T-helper 1 cell treated with Interleukin-12 subunit alpha and Interleukin-12 subunit beta and Interleukin-4 antibody, amounts not matched to agents 30 μg/mL and 1 μg/mL, for 36 hours (primary cell): ENCODE results near the gene ADORA3.

Source experiments
- H3K27ac Mint-ChIP-seq: one replicate; pipeline ENCODE4 v1.8.0; 2021; ENCODE audit warnings: mild to moderate bottlenecking, mixed read lengths
- H3K27me3 Mint-ChIP-seq: one replicate; pipeline ENCODE4 v1.8.0; 2021; ENCODE audit warnings: low read depth, mixed read lengths
- H3K36me3 Mint-ChIP-seq: one replicate; pipeline ENCODE4 v1.8.0; 2021; ENCODE audit warnings: low read depth, mixed read lengths
- H3K4me1 Mint-ChIP-seq: one replicate; pipeline ENCODE4 v1.8.0; 2021; ENCODE audit warnings: low read depth, mixed read lengths
- H3K4me3 Mint-ChIP-seq: one replicate; pipeline ENCODE4 v1.8.0; 2021; ENCODE audit warnings: mild to moderate bottlenecking, moderate library complexity, mixed read lengths
- H3K9me3 Mint-ChIP-seq: one replicate; pipeline ENCODE4 v1.8.0; 2021; ENCODE audit warnings: mixed read lengths

The ADORA3 gene

GRCh38 chr1:111515291-111516004, 12.0 kb upstream of the ADORA3 start:
- no peak overlapping the region for H3K4me3 Mint-ChIP-seq
- no peaks in the 10 kb centered on the region for H3K36me3 Mint-ChIP-seq
- H3K27me3 Mint-ChIP-seq: no peaks in the 10 kb centered on the region
- H3K4me1 Mint-ChIP-seq: peaks cover 39% of the 10 kb centered on the region
- H3K9me3 Mint-ChIP-seq: no peaks in the 10 kb centered on the region
- no peak overlapping the region for H3K27ac Mint-ChIP-seq

- no peak overlapping the region for H3K4me3 Mint-ChIP-seq
- H3K27me3 Mint-ChIP-seq: no peaks in the 10 kb centered on the region
- H3K36me3 Mint-ChIP-seq: no peaks in the 10 kb centered on the region
- H3K4me1 Mint-ChIP-seq: peaks cover 44% of the 10 kb centered on the region
- H3K9me3 Mint-ChIP-seq: no peaks in the 10 kb centered on the region
- no peak overlapping the region for H3K27ac Mint-ChIP-seq
These were observed 10.1 kb upstream of the ADORA3 start for GRCh38 chr1:111513410-111514020.

GRCh38 chr1:111512931-111513330, 9.5 kb upstream of the ADORA3 start:
- Mint-ChIP-seq H3K27me3 (no peaks in the 10 kb centered on the region), H3K9me3 (no peaks in the 10 kb centered on the region), H3K4me1 (peaks cover 47% of the 10 kb centered on the region), H3K27ac (no peak overlapping the region), H3K4me3 (no peak overlapping the region), H3K36me3 (no peaks in the 10 kb centered on the region)

DNA sequence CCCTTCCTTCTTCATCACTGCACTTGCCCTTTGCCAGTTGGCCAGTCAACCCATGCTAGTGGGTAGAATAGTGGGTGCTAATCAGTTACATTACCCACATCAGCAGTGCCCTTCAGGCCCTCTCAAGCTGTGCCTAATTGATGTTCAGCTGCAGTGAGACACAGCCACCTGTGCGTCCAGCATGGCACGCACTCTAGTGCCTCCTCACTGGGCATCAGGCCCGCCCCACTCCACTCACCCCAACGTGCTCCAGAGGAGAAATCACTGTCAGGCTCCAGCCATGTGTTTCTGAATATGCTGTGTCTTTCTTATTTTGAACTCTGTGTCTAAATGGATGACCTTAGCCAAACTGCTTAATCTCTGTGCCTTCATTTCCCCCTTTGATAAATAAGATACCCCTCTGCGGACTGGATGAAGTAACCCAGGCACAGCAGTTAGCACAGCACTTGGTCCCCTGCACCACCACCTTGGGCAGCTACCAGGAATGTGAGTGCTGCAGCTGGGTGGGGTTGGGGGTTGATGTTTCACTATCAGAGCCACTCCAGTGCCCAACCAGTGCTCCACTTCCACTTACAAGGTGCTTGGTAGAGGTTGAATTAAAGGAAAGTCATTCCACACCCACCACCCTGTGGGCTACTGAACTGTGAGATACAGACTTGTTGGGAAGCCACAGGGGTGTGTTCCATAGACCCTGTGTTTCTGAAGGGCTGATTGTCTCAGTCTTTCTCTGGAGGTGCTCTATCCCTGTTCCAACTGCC, 8.9 kb upstream of the ADORA3 start:
- no peaks in the 10 kb centered on the region for H3K27me3 Mint-ChIP-seq
- no peak overlapping the region for H3K4me3 Mint-ChIP-seq
- H3K36me3 Mint-ChIP-seq: no peaks in the 10 kb centered on the region
- H3K9me3 Mint-ChIP-seq: no peaks in the 10 kb centered on the region
- H3K4me1 Mint-ChIP-seq: peaks cover 47% of the 10 kb centered on the region
- H3K27ac Mint-ChIP-seq: no peak overlapping the region

DNA sequence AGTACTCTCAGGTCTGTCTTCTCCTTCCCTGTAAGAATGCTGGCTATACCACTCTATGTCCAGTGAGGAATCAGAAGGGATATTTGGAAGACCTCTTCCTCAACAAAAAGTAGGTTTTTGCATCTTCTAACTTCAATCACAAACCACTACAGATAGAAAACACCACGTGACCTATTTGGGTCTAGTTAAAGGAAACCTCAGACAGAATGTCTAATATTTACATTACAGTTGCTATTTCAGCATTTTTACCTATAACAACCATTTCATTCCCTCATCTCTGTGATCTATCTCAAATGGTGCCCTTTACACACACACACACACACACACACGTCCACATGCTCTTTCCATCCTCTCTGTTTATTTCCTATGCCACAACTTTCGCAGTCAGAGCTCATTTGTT, 7.9 kb upstream of the ADORA3 start:
- Mint-ChIP-seq H3K9me3 (no peaks in the 10 kb centered on the region), H3K4me3 (no peak overlapping the region), H3K27ac (no peak overlapping the region), H3K27me3 (no peaks in the 10 kb centered on the region), H3K4me1 (peaks cover 42% of the 10 kb centered on the region), H3K36me3 (no peaks in the 10 kb centered on the region)

DNA sequence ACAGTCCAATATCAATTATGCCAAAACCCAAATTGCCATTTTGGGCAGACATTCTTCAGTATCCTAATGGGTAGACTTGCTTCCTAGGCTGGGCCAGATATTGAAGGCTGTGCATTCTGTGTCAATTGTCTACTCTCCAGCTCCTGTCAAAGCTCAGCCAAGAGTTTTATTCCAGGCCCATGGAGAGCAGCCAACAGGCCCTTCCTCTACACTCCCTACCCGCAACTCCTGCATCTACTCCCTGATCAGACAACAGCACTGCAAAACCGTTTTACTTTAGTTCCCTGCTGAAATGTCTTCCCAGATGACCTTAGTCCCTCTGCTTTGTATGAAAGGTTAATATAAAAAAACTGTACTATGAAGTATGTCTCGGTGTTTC, 6.6 kb upstream of the ADORA3 start:
- Mint-ChIP-seq H3K4me3 (no peak overlapping the region), H3K9me3 (no peaks in the 10 kb centered on the region), H3K27ac (no peak overlapping the region), H3K36me3 (no peaks in the 10 kb centered on the region), H3K4me1 (peaks cover 48% of the 10 kb centered on the region), H3K27me3 (no peaks in the 10 kb centered on the region)

GRCh38 chr1:111507411-111508201, 4.2 kb upstream of the ADORA3 start:
- Mint-ChIP-seq H3K27ac (peak overlapping the region; percentile 95), H3K36me3 (no peaks in the 10 kb centered on the region), H3K9me3 (no peaks in the 10 kb centered on the region)

DNA sequence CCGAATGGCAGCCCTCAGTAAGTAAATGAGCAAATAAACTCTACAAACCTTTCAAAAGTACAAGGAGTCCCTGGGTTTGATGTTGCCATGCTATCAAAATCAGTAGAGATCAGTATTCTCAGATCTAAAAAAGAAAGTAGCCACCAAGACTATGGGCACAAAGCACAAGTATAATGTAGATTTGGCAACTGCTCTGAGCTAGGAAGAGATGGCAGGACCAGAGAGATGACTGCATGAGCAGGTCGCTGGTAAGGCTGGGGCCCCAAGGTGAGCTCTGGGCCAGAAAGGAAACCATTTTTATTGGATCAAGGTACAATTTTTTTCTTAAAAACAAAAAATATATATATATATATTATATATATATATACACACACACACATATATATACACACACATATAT, 3.1 kb upstream of the ADORA3 start:
- Mint-ChIP-seq H3K36me3 (no peaks in the 10 kb centered on the region), H3K4me3 (peak overlapping the region; percentile 40), H3K27ac (peak overlapping the region; percentile 83), H3K27me3 (no peaks in the 10 kb centered on the region), H3K9me3 (no peaks in the 10 kb centered on the region), H3K4me1 (peaks cover 55% of the 10 kb centered on the region)

More at GRCh38 chr1:111507411-111508201, 4.2 kb upstream of the ADORA3 start:
- H3K27me3 Mint-ChIP-seq: no peaks in the 10 kb centered on the region
- peaks cover 58% of the 10 kb centered on the region for H3K4me1 Mint-ChIP-seq
- H3K4me3 Mint-ChIP-seq: peak overlapping the region; percentile 80

- Mint-ChIP-seq H3K4me3 (peak overlapping the region; percentile 40), H3K27ac (peak overlapping the region; percentile 83), H3K9me3 (no peaks in the 10 kb centered on the region), H3K4me1 (peaks cover 59% of the 10 kb centered on the region), H3K27me3 (no peaks in the 10 kb centered on the region), H3K36me3 (peaks cover 2% of the 10 kb centered on the region)
These were observed 2.2 kb upstream of the ADORA3 start for GRCh38 chr1:111505641-111506119.

GRCh38 chr1:111504097-111504496, 664 bp upstream of the ADORA3 start:
- Mint-ChIP-seq H3K27me3 (peaks cover 5% of the 10 kb centered on the region), H3K36me3 (peaks cover 5% of the 10 kb centered on the region), H3K9me3 (peaks cover 8% of the 10 kb centered on the region), H3K27ac (no peak overlapping the region), H3K4me1 (peaks cover 58% of the 10 kb centered on the region), H3K4me3 (no peak overlapping the region)

DNA sequence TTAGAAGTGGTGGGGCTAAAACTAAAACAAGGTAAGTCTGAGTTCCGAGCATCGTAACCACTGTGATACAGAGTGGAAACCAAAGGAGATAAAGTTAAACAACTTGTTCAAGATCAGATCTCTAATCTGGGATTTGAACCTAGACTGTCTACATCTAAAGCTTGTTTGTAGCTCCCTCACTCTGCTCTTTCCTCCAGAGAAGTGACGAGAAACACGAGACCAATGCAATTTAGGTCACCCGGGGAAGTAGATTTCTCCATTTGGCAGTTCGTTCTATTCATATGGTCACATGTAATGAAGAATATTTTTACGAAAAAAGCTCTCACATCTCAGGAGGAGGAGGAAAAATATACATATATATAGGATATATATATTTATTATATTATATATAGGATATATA, 1.8 kb downstream of the ADORA3 start:
- H3K27ac Mint-ChIP-seq: no peak overlapping the region
- H3K27me3 Mint-ChIP-seq: peaks cover 8% of the 10 kb centered on the region
- H3K36me3 Mint-ChIP-seq: peaks cover 13% of the 10 kb centered on the region
- H3K4me1 Mint-ChIP-seq: peaks cover 56% of the 10 kb centered on the region
- H3K4me3 Mint-ChIP-seq: no peak overlapping the region
- peaks cover 22% of the 10 kb centered on the region for H3K9me3 Mint-ChIP-seq

- H3K36me3 Mint-ChIP-seq: peaks cover 26% of the 10 kb centered on the region
- H3K9me3 Mint-ChIP-seq: peaks cover 46% of the 10 kb centered on the region
- H3K4me3 Mint-ChIP-seq: no peak overlapping the region
- H3K27ac Mint-ChIP-seq: no peak overlapping the region
- peaks cover 12% of the 10 kb centered on the region for H3K27me3 Mint-ChIP-seq
- H3K4me1 Mint-ChIP-seq: peaks cover 43% of the 10 kb centered on the region
These were observed 4.2 kb downstream of the ADORA3 start for GRCh38 chr1:111499026-111499785.

DNA sequence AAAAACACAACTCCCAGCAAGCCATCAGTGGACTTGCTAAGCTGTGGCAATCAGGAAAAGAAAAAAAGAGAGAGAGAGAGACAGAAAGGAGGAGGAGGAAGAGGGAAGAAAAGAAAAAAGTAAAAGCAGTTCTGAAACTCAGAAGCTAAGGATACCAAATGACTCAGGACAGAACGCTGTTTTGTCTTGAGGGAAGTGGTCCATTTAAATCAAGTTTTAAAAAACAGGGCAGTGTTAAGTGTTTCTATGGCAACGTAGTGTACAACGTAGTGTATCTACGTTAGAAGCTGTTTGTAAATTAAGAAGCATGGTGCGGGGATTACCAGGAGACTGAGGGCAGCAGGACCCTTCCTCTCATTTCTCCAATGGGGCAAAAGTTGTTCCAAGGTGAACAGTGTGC, 5.8 kb downstream of the ADORA3 start:
- Mint-ChIP-seq H3K36me3 (peaks cover 26% of the 10 kb centered on the region), H3K4me1 (peaks cover 28% of the 10 kb centered on the region), H3K4me3 (peak overlapping the region; percentile 53), H3K27ac (peak overlapping the region; percentile 49), H3K9me3 (peaks cover 52% of the 10 kb centered on the region), H3K27me3 (peaks cover 23% of the 10 kb centered on the region)

DNA sequence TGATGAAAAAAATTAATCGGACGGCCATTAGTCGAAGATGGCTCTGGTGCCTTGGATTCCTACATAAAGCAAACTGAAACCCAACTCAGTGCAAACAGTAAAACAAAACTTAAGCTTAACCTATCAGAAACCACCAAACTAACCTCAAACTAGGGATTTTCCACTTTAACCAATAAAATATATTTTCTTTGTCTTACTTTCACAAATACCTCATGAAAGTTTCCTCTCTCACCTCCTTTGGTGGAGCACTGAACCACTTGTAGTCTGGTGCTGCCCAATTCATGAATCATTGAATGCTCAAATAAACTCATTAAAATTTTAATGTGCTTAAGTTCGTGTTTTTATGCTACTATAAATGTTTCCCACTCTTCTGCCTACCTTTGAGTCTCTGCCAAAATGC, 7.0 kb downstream of the ADORA3 start:
- H3K36me3 Mint-ChIP-seq: peaks cover 28% of the 10 kb centered on the region
- peaks cover 24% of the 10 kb centered on the region for H3K4me1 Mint-ChIP-seq
- no peak overlapping the region for H3K4me3 Mint-ChIP-seq
- H3K9me3 Mint-ChIP-seq: peaks cover 52% of the 10 kb centered on the region
- H3K27me3 Mint-ChIP-seq: peaks cover 26% of the 10 kb centered on the region
- H3K27ac Mint-ChIP-seq: peak overlapping the region; percentile 52
